Astrocyte (in vitro differentiated cells and primary cell): ENCODE data around the gene LRRC8D. TPM values are rescaled to one million over a fixed set of nuclear protein-coding genes. Genes with fewer than 3 reads are reported as not detected.

ENCODE experiments used
- DNase-seq: peaks from one replicate; pipeline ENCODE4 v3.0.0-alpha.2; 2010; ENCODE audit warnings: low read depth
- FAIRE-seq: peaks from 2 replicates; lab custom pipeline; 2011; peaks lifted over from hg19 to GRCh38; lab: Jason Lieb, UNC
- H2AFZ ChIP-seq: 2 replicates; pipeline ENCODE4 v1.6.0; 2012; ENCODE audit warnings: low read depth, low read length, inconsistent platforms
- H3K27ac ChIP-seq: 2 replicates; pipeline ENCODE4 v1.5.1; 2011; ENCODE audit warnings: low read depth, low read length, inconsistent platforms
- H3K27me3 ChIP-seq: 2 replicates; pipeline ENCODE4 v1.6.0; 2011; ENCODE audit warnings: low read length, inconsistent platforms; ENCODE audit not compliant: insufficient read depth
- H3K36me3 ChIP-seq: 2 replicates; pipeline ENCODE4 v1.5.1; 2011; ENCODE audit warnings: low read length, inconsistent platforms; ENCODE audit not compliant: insufficient read depth
- H3K4me1 ChIP-seq: 2 replicates; pipeline ENCODE4 v1.5.1; 2011; ENCODE audit warnings: low read length, inconsistent platforms; ENCODE audit not compliant: insufficient read depth
- H3K4me2 ChIP-seq: 2 replicates; pipeline ENCODE4 v1.6.0; 2012; ENCODE audit warnings: low read length, inconsistent platforms
- H3K4me3 ChIP-seq: 2 replicates; pipeline ENCODE4 v1.5.1; 2011; ENCODE audit warnings: low read depth, mild to moderate bottlenecking, low read length, inconsistent platforms; ENCODE audit not compliant: insufficient read depth
- H3K79me2 ChIP-seq: 2 replicates; pipeline ENCODE4 v1.6.0; 2012; ENCODE audit warnings: mild to moderate bottlenecking, low read length, inconsistent platforms; ENCODE audit not compliant: insufficient read depth
- H3K9ac ChIP-seq: 2 replicates; pipeline ENCODE4 v1.6.0; 2012; ENCODE audit warnings: mild to moderate bottlenecking, low read length, inconsistent platforms
- H3K9me3 ChIP-seq: 2 replicates; pipeline ENCODE4 v1.5.1; 2012; ENCODE audit warnings: low read depth, mild to moderate bottlenecking, low read length, inconsistent platforms; ENCODE audit not compliant: insufficient read depth
- H4K20me1 ChIP-seq: 2 replicates; pipeline ENCODE4 v1.6.0; 2012; ENCODE audit warnings: low read length, inconsistent platforms; ENCODE audit not compliant: insufficient read depth
- H3K27ac Mint-ChIP-seq: one replicate; pipeline ENCODE4 v1.8.0; 2021; ENCODE audit warnings: mild to moderate bottlenecking, mixed read lengths; ENCODE audit not compliant: unreplicated experiment
- H3K27me3 Mint-ChIP-seq: one replicate; pipeline ENCODE4 v1.8.0; 2021; ENCODE audit warnings: low read depth, mixed read lengths; ENCODE audit not compliant: unreplicated experiment
- H3K36me3 Mint-ChIP-seq: one replicate; pipeline ENCODE4 v1.8.0; 2021; ENCODE audit warnings: low read depth, mixed read lengths; ENCODE audit not compliant: unreplicated experiment
- H3K4me1 Mint-ChIP-seq: one replicate; pipeline ENCODE4 v1.8.0; 2021; ENCODE audit warnings: low read depth, mixed read lengths; ENCODE audit not compliant: unreplicated experiment
- H3K4me3 Mint-ChIP-seq: one replicate; pipeline ENCODE4 v1.8.0; 2021; ENCODE audit warnings: mild to moderate bottlenecking, moderate library complexity, mixed read lengths; ENCODE audit not compliant: unreplicated experiment
- H3K9me3 Mint-ChIP-seq: one replicate; pipeline ENCODE4 v1.8.0; 2021; ENCODE audit warnings: mild to moderate bottlenecking, mixed read lengths; ENCODE audit not compliant: unreplicated experiment
- EZH2 ChIP-seq: IDR thresholded peaks from 2 replicates; pipeline ENCODE4 v1.6.1; 2012; ENCODE audit warnings: mild to moderate bottlenecking, low read length, inconsistent platforms; ENCODE audit not compliant: insufficient read depth
- total RNA-seq: library from RNA; stranded (reverse); gene quantifications from 2 replicates; pipeline ENCODE4 v1.2.1, GENCODE V29; 2021
- TF ChIP-seq, protein P1 (sequence below): IDR thresholded peaks from 2 replicates; pipeline ENCODE4 v1.5.1; 2011; ENCODE audit warnings: low read depth, mild to moderate bottlenecking, inconsistent platforms, low read length, moderate library complexity; ENCODE audit not compliant: insufficient read depth

LRRC8D gene
- total RNA-seq, 1 donor from 2014 or later, result 36.9 TPM

DNA sequence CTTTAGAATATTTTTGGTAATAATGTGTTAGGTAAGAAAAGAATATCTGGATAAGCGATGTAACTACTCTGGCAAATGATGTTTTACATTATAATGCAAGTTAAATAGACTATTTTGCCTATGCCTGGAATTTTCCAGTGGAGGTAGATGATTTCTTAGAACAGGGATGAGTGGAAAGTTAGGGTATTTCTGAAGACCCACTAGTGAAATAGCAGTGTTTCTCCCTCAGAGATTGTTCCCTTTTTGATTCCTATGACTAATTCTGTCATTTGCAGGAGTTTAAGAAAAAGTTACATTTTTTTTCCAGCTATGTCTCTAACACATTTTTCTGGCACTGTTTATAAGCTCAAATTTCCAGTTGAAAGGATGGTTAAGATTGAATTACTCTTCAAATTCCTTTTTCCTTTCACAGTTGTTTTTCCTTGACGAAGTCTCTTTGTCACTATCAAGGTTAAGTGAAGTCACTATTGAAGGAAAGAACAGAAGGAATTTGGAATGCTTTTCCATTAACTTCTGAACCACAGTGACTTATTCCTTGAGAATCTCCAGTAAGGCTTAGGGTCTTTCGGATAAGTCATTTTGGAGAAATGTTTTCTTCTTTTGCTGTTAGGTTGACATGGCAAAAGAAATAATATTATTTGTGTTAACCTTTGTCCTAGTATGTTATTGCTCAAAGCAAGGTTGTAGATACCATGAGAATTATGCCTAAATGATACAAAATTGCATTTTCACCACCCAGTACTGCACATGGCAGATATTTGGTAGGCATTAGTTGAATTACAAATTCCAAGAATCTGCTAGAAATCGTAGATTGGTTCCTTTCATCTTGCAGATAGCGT lies 131.2 kb downstream of the LRRC8D start:
- H3K4me2 ChIP-seq, result peak overlapping the region; percentile 58
- peaks cover 19% of the 10 kb centered on the region for H3K4me1 ChIP-seq
- no peak overlapping the region for H3K4me3 Mint-ChIP-seq
- peak overlapping the region; percentile 68 for H3K9ac ChIP-seq
- H3K9me3 Mint-ChIP-seq, result no peaks in the 10 kb centered on the region
- peak overlapping the region; percentile 95 for H3K27ac Mint-ChIP-seq
- H4K20me1 ChIP-seq, result no peaks in the 10 kb centered on the region
- no peaks in the 10 kb centered on the region for H3K36me3 Mint-ChIP-seq
- DNase-seq, result peak; percentile 96
- H2AFZ ChIP-seq, result no peak overlapping the region
- no peaks in the 10 kb centered on the region for H3K36me3 ChIP-seq
- no peak overlapping the region for H3K4me3 ChIP-seq
- H3K27me3 Mint-ChIP-seq, result no peaks in the 10 kb centered on the region
- no peaks in the 10 kb centered on the region for H3K27me3 ChIP-seq
- H3K4me1 Mint-ChIP-seq, result peaks cover 27% of the 10 kb centered on the region
- FAIRE-seq, result peak; percentile 68
- H3K27ac ChIP-seq, result peak overlapping the region; percentile 96
- TF ChIP-seq, protein P1, sequence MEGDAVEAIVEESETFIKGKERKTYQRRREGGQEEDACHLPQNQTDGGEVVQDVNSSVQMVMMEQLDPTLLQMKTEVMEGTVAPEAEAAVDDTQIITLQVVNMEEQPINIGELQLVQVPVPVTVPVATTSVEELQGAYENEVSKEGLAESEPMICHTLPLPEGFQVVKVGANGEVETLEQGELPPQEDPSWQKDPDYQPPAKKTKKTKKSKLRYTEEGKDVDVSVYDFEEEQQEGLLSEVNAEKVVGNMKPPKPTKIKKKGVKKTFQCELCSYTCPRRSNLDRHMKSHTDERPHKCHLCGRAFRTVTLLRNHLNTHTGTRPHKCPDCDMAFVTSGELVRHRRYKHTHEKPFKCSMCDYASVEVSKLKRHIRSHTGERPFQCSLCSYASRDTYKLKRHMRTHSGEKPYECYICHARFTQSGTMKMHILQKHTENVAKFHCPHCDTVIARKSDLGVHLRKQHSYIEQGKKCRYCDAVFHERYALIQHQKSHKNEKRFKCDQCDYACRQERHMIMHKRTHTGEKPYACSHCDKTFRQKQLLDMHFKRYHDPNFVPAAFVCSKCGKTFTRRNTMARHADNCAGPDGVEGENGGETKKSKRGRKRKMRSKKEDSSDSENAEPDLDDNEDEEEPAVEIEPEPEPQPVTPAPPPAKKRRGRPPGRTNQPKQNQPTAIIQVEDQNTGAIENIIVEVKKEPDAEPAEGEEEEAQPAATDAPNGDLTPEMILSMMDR, result no peak
- TF ChIP-seq EZH2, result no peak
- no peaks in the 10 kb centered on the region for H3K9me3 ChIP-seq
- no peaks in the 10 kb centered on the region for H3K79me2 ChIP-seq

DNA sequence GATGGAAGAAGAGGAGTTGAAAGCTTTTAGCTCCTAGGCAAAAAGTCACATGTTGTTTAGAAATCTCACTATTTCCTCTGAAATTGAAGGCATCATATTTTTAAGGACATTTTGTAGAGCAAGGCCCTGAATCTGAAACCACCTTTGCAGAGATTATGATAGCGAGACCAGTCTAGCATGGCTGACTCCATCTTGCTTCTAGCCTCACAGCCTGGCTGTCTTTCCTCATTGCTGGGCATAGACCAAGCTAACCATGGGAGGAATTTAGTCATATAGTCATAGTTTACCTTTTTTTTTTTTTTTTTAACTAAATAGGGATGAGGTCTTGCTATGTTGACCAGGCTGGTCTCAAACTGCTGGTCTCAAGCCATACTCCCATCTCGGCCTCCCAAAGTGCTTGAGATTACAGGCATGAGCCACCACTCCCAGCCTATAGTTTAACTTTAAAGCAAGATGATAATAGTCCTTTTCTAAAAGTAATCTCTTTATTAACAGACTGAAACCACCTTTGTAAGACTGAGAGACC lies 131.8 kb downstream of the LRRC8D start:
- Mint-ChIP-seq H3K36me3 (no peaks in the 10 kb centered on the region), H3K27me3 (no peaks in the 10 kb centered on the region), H3K27ac (peak overlapping the region; percentile 95), H3K4me1 (peaks cover 30% of the 10 kb centered on the region), H3K4me3 (no peak overlapping the region), H3K9me3 (no peaks in the 10 kb centered on the region)
- Histone ChIP-seq H3K4me3 (no peak overlapping the region), H3K79me2 (no peaks in the 10 kb centered on the region), H3K9me3 (no peaks in the 10 kb centered on the region), H3K36me3 (no peaks in the 10 kb centered on the region), H3K27ac (peak overlapping the region; percentile 96), H3K27me3 (no peaks in the 10 kb centered on the region), H2AFZ (no peak overlapping the region), H3K4me1 (peaks cover 19% of the 10 kb centered on the region), H4K20me1 (no peaks in the 10 kb centered on the region), H3K9ac (peak overlapping the region; percentile 68), H3K4me2 (peak overlapping the region; percentile 58)
- no peak for TF ChIP-seq EZH2
- TF ChIP-seq, protein P1, result no peak
- FAIRE-seq (no peak), DNase-seq (no peak)
